ENCODE measurements around the gene AGPAT4. TPM values are rescaled to one million over a fixed set of nuclear protein-coding genes. Genes with fewer than 3 reads are reported as not detected.

Gene AGPAT4
- total RNA-seq, 1 experiment from 2014 or later = 10.1 TPM

- Histone ChIP-seq H3K36me3 (ENCODE audit: insufficient read depth, low read length, poor library complexity, severe bottlenecking) (peaks cover 22% of the 10 kb centered on the region), H3K27ac (ENCODE audit: low read depth, low read length, poor library complexity, severe bottlenecking) (no peak overlapping the region), H3K9me3 (ENCODE audit: low read depth, low read length, poor library complexity, severe bottlenecking) (no peaks in the 10 kb centered on the region), H3K4me1 (ENCODE audit: insufficient read depth, low read length, poor library complexity, severe bottlenecking) (no peaks in the 10 kb centered on the region), H3K4me3 (ENCODE audit: low read depth, low read length, poor library complexity, severe bottlenecking) (no peak overlapping the region), H3K27me3 (replicated peaks; ENCODE audit: insufficient read depth, low read depth, low read length, poor library complexity) (no peaks in the 10 kb centered on the region)
- ChIA-PET CTCF (no interaction called here), POLR2A (ENCODE audit: low non-redundant PET) (no interaction called here)
- TF ChIP-seq EZH2 (IDR thresholded peaks at IDR 0.05; ENCODE audit: borderline replicate concordance, low read depth, low read length, poor library complexity, severe bottlenecking) = no peak
- TF ChIP-seq CTCF (conservative IDR thresholded peaks at IDR 0.05; ENCODE audit: low read depth, low read length) = no peak
- DNase-seq (ENCODE audit: low spot score) = no peak
- BruUV-seq (replicated peaks) = no TSS peak
- intact Hi-C loops (cut with micrococcal nuclease; ENCODE audit: unreplicated experiment) = no loop called here
Observed at GRCh38 chr6:161100072-161100471, 173.8 kb downstream of the AGPAT4 start.

- BruUV-seq (replicated peaks) = no TSS peak
- Histone ChIP-seq H3K36me3 (ENCODE audit: insufficient read depth, low read length, poor library complexity, severe bottlenecking) (peaks cover 32% of the 10 kb centered on the region), H3K4me1 (ENCODE audit: insufficient read depth, low read length, poor library complexity, severe bottlenecking) (no peaks in the 10 kb centered on the region), H3K4me3 (ENCODE audit: low read depth, low read length, poor library complexity, severe bottlenecking) (no peak overlapping the region), H3K27me3 (replicated peaks; ENCODE audit: insufficient read depth, low read depth, low read length, poor library complexity) (no peaks in the 10 kb centered on the region), H3K27ac (ENCODE audit: low read depth, low read length, poor library complexity, severe bottlenecking) (no peak overlapping the region), H3K9me3 (ENCODE audit: low read depth, low read length, poor library complexity, severe bottlenecking) (no peaks in the 10 kb centered on the region)
- CTCF ChIA-PET = no interaction called here
- TF ChIP-seq CTCF (conservative IDR thresholded peaks at IDR 0.05; ENCODE audit: low read depth, low read length) (no peak), EZH2 (IDR thresholded peaks at IDR 0.05; ENCODE audit: borderline replicate concordance, low read depth, low read length, poor library complexity, severe bottlenecking) (no peak)
- DNase-seq (ENCODE audit: low spot score) = no peak
- POLR2A ChIA-PET (ENCODE audit: low non-redundant PET) = no interaction called here
- intact Hi-C loops (cut with micrococcal nuclease; ENCODE audit: unreplicated experiment) = no loop called here
Observed at GRCh38 chr6:161095916-161096315, 177.9 kb downstream of the AGPAT4 start.

DNA sequence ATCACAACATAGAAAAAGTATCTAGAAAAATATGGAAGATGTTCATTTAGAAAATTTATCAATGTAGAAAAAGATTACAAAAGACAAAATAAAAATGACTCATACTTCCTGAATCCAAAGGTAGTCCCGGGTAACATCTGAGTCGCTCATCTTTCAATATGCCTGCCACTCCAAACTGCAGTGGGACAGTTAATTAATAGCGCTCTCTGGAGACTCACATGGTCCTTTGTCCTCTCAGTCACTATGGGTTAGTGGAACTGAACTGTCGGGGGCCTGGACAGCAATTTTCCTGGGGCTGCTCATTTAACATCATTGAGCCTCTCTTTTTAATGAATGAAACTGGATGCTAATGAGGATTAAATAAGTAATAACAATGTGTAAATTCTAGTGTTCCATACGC lies 178.9 kb downstream of the AGPAT4 start:
- DNase-seq (ENCODE audit: low spot score) = peak; percentile 27
- H3K4me3 ChIP-seq (ENCODE audit: low read depth, low read length, poor library complexity, severe bottlenecking) = no peak overlapping the region
- peaks cover 34% of the 10 kb centered on the region for H3K36me3 ChIP-seq (ENCODE audit: insufficient read depth, low read length, poor library complexity, severe bottlenecking)
- H3K4me1 ChIP-seq (ENCODE audit: insufficient read depth, low read length, poor library complexity, severe bottlenecking) = no peaks in the 10 kb centered on the region
- no peak overlapping the region for H3K27ac ChIP-seq (ENCODE audit: low read depth, low read length, poor library complexity, severe bottlenecking)
- BruUV-seq (replicated peaks) = no TSS peak
- no peaks in the 10 kb centered on the region for H3K27me3 ChIP-seq (replicated peaks; ENCODE audit: insufficient read depth, low read depth, low read length, poor library complexity)
- H3K9me3 ChIP-seq (ENCODE audit: low read depth, low read length, poor library complexity, severe bottlenecking) = no peaks in the 10 kb centered on the region
- POLR2A ChIA-PET (ENCODE audit: low non-redundant PET) = no interaction called here
- TF ChIP-seq CTCF (conservative IDR thresholded peaks at IDR 0.05; ENCODE audit: low read depth, low read length) (no peak), EZH2 (IDR thresholded peaks at IDR 0.05; ENCODE audit: borderline replicate concordance, low read depth, low read length, poor library complexity, severe bottlenecking) (no peak)
- CTCF ChIA-PET = no interaction called here
- intact Hi-C loops (cut with micrococcal nuclease; ENCODE audit: unreplicated experiment) = no loop called here

Data from A673 (cell line).